ENCODE results near the gene BMP5.

- TF ChIP-seq CTCF (IDR thresholded peaks at IDR 0.05; ENCODE audit: insufficient read depth, low read depth, low read length), result no peak
- no peak for TF ChIP-seq EZH2 (IDR thresholded peaks at IDR 0.05; ENCODE audit: insufficient read depth, low read length)
These were observed 6.5 kb downstream of the BMP5 start for GRCh38 chr6:55868771-55869479.
